GM19395 (cell line): ENCODE data around the gene FAF1.
A peak's percentile ranks its signal among the peaks of the same experiment; 100 is the strongest.

Experiments used
- ATAC-seq: cut with Tn5 transposase; IDR thresholded peaks from one replicate; pipeline ENCODE4 v1.9.1; 2021; ENCODE audit warnings: mild to moderate bottlenecking, moderate library complexity; ENCODE audit not compliant: unreplicated experiment

FAF1 gene

GRCh38 chr1:50454911-50455310, 505.2 kb downstream of the FAF1 start:
- ATAC-seq: no peak

GRCh38 chr1:50453266-50453665, 506.8 kb downstream of the FAF1 start:
- ATAC-seq: no peak

- no peak for ATAC-seq
Observed at GRCh38 chr1:50452700-50453099, 507.4 kb downstream of the FAF1 start.

- ATAC-seq: no peak
Observed at GRCh38 chr1:50450861-50451653, 509.0 kb downstream of the FAF1 start.

GRCh38 chr1:50447961-50448360, 512.1 kb downstream of the FAF1 start:
- ATAC-seq: no peak

- ATAC-seq: no peak
Observed at GRCh38 chr1:50441183-50441582, 518.9 kb downstream of the FAF1 start.

- no peak for ATAC-seq
Observed at GRCh38 chr1:50438945-50439344, 521.1 kb downstream of the FAF1 start.

- no peak for ATAC-seq
Observed at GRCh38 chr1:50436489-50436888, 523.6 kb downstream of the FAF1 start.

GRCh38 chr1:50430010-50430405, 530.1 kb downstream of the FAF1 start:
- no peak for ATAC-seq

GRCh38 chr1:50427818-50428779, 532.0 kb downstream of the FAF1 start:
- no peak for ATAC-seq

- no peak for ATAC-seq
Observed at GRCh38 chr1:50427086-50427817, 532.8 kb downstream of the FAF1 start.

- no peak for ATAC-seq
Observed at GRCh38 chr1:50426702-50427085, 533.4 kb downstream of the FAF1 start.

GRCh38 chr1:50426108-50426700, 533.9 kb downstream of the FAF1 start:
- no peak for ATAC-seq

- no peak for ATAC-seq
Observed at GRCh38 chr1:50425376-50426107, 534.5 kb downstream of the FAF1 start.

GRCh38 chr1:50424884-50425375, 535.1 kb downstream of the FAF1 start:
- no peak for ATAC-seq

- ATAC-seq: no peak
Observed at GRCh38 chr1:50424045-50424883, 535.8 kb downstream of the FAF1 start.

- peak; percentile 28 for ATAC-seq
Observed at GRCh38 chr1:50423670-50424000, 536.4 kb downstream of the FAF1 start.

- ATAC-seq: peak; percentile 43
Observed at GRCh38 chr1:50422946-50423669, 537.0 kb downstream of the FAF1 start, which contains the start of gene DMRTA2. Gene DMRTA2, minus strand, starts transcription at chr1:50423443. Its CDS starts 1,907 bp downstream, at chr1:50421536.

GRCh38 chr1:50422675-50422945, 537.5 kb downstream of the FAF1 start:
- no peak for ATAC-seq
